Measurements from ENCODE around the gene ULK3. TPM values are rescaled to one million over a fixed set of nuclear protein-coding genes. Genes with fewer than 3 reads are reported as not detected.

Gene ULK3
- total and polyA plus RNA-seq, 9 donors = 17.4 to 45.7 (median 25.9) TPM

DNA sequence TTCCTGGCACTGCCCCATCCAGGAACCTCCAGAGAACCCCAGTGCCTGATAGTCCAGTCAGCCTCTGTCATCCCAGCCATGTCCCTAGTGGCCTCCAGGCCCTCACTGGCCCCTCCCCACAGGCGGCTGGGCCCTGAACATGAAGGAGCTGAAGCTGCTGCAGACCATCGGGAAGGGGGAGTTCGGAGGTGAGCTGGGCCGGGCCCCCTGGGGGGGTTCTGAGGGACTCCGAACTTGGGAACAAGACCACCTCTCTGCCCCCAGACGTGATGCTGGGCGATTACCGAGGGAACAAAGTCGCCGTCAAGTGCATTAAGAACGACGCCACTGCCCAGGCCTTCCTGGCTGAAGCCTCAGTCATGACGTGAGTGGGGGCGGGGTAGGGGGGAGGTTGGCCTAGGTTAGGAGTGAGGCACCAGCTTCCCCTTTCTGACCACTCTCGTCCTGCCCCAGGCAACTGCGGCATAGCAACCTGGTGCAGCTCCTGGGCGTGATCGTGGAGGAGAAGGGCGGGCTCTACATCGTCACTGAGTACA, 42.3 kb downstream of the ULK3 start:
- no peaks in the 10 kb centered on the region for H3K4me1 ChIP-seq (ENCODE audit: insufficient read depth)
- no peaks in the 10 kb centered on the region for H3K27me3 ChIP-seq
- no peak overlapping the region for H3K4me3 ChIP-seq
- WGBS, 3 donors = 84 to 87% (median 85%) methylated on average over 19 to 20 of the region's 20 CpGs
- no peaks in the 10 kb centered on the region for H3K9me3 ChIP-seq
- no peak overlapping the region for H3K27ac ChIP-seq
- H3K36me3 ChIP-seq = no peaks in the 10 kb centered on the region
- intact Hi-C loops (cut with DNase I) = no loop called here
- no peak for DNase-seq
- no peak for TF ChIP-seq EP300 (IDR thresholded peaks at IDR 0.05)
- TF ChIP-seq POLR2A (IDR thresholded peaks at IDR 0.05) = no peak
- TF ChIP-seq, protein P1, sequence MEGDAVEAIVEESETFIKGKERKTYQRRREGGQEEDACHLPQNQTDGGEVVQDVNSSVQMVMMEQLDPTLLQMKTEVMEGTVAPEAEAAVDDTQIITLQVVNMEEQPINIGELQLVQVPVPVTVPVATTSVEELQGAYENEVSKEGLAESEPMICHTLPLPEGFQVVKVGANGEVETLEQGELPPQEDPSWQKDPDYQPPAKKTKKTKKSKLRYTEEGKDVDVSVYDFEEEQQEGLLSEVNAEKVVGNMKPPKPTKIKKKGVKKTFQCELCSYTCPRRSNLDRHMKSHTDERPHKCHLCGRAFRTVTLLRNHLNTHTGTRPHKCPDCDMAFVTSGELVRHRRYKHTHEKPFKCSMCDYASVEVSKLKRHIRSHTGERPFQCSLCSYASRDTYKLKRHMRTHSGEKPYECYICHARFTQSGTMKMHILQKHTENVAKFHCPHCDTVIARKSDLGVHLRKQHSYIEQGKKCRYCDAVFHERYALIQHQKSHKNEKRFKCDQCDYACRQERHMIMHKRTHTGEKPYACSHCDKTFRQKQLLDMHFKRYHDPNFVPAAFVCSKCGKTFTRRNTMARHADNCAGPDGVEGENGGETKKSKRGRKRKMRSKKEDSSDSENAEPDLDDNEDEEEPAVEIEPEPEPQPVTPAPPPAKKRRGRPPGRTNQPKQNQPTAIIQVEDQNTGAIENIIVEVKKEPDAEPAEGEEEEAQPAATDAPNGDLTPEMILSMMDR (IDR thresholded peaks at IDR 0.05) = no peak

DNA sequence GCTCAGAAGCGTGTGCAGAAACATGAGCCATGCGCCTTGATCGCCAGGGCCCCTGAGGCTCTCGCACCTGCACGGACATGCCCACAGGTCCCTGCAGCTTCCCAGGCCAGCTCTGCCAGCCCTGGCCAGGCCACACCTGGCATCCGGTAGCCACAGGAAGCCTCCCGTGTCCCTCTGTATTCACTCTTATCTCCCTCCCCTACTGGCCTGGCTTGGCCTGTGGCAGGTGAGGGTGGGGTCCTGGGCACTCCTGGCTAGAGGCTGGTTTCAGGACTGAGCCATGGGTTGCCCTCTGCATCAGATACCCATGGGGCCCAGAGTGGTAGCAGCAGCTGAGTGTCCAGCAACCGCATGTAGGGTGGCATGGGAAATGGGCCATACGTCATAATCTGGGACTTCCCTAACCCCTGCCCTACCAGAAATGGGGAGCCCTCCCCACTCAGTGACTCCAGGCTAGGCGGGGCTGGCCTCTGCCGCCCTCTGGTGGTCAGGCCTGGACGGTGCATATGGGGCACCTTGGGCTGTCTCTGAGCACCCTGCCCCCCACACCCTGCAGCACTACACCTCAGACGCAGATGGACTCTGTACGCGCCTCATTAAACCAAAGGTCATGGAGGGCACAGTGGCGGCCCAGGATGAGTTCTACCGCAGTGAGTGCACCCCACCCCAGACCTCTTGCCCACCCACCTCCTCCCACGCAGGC, 42.9 kb downstream of the ULK3 start:
- H3K4me3 ChIP-seq = no peak overlapping the region
- TF ChIP-seq POLR2A (IDR thresholded peaks at IDR 0.05) (no peak), EP300 (IDR thresholded peaks at IDR 0.05) (no peak)
- TF ChIP-seq, protein P1 (IDR thresholded peaks at IDR 0.05) = peak; percentile 60 to 68 (median 68)
- intact Hi-C loops (cut with DNase I) = no loop called here
- H3K27ac ChIP-seq = no peak overlapping the region
- H3K27me3 ChIP-seq = no peaks in the 10 kb centered on the region
- DNase-seq = peak in 4 of 5 donors; percentile 59 to 75 (median 66)
- H3K9me3 ChIP-seq = no peaks in the 10 kb centered on the region
- no peaks in the 10 kb centered on the region for H3K4me1 ChIP-seq (ENCODE audit: insufficient read depth)
- no peaks in the 10 kb centered on the region for H3K36me3 ChIP-seq
- WGBS, 3 donors = 66 to 68% (median 66%) methylated on average over 14 to 18 of the region's 18 CpGs

DNA sequence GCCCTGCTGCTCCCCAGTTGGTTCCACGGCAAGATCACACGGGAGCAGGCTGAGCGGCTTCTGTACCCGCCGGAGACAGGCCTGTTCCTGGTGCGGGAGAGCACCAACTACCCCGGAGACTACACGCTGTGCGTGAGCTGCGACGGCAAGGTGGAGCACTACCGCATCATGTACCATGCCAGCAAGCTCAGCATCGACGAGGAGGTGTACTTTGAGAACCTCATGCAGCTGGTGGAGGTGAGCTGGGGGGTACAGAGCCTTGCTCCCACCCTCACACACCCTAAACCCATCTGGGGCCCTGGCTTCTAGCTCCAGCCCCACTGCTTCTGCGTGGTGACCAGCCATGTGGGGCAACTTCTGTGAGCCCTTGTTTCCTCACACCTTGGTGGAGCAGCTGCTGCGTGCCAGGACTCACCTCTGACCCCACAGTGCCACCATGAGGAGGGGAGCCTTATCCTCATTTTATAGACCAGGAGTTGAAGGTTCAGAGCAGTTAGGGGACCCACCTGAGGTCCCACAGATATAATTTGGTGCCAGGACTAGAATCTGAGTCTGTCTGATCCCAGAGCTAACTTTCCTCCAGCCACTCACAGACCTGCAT, 43.6 kb downstream of the ULK3 start:
- WGBS, 3 donors = 81 to 87% (median 84%) methylated on average over 15 to 16 of the region's 16 CpGs

DNA sequence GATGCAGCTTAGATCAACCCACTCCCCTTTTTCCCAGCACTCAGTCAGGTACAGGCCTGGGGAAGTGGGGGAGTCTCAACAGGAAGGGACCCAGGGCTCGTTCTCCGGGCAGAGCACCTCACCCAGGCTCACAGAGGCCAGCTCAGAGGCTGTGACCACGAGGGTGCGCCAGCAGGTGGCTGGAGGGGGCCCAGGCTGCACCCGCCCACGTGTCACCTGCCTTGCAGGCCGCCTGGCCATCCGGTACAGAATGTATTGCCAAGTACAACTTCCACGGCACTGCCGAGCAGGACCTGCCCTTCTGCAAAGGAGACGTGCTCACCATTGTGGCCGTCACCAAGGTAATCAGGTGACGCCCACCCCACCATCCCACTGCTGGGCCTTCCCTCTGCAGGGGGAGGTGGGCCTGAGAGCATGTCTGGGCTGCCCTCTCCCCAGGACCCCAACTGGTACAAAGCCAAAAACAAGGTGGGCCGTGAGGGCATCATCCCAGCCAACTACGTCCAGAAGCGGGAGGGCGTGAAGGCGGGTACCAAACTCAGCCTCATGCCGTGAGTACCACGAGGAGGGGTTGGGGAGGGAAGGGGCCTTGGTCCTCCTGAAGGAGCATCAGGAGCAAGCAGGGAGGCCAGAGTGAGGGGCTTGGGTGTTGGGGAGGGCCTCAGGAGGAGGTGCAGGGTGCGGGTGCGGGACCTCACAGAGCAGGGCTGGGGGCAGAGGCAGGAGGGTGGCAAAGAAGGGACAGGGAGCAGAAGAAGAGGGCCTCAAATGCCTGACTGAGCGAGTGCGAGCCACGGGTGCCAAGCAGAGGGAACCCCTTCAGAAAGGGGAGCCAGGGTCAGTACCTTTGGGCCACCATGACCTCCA, 44.3 kb downstream of the ULK3 start:
- Histone ChIP-seq H3K36me3 (no peaks in the 10 kb centered on the region), H3K9me3 (no peaks in the 10 kb centered on the region), H3K4me1 (ENCODE audit: insufficient read depth) (no peaks in the 10 kb centered on the region), H3K4me3 (no peak overlapping the region), H3K27me3 (no peaks in the 10 kb centered on the region), H3K27ac (no peak overlapping the region)
- TF ChIP-seq, protein P1 (IDR thresholded peaks at IDR 0.05) = no peak
- no peak for TF ChIP-seq POLR2A (IDR thresholded peaks at IDR 0.05)
- TF ChIP-seq EP300 (IDR thresholded peaks at IDR 0.05) = no peak
- no peak for DNase-seq
- WGBS, 3 donors = 83 to 86% (median 85%) methylated on average over 17 to 25 of the region's 25 CpGs
- intact Hi-C loops (cut with DNase I) = no loop called here

More for the DNA sequence above, 43.6 kb downstream of the ULK3 start:
- Histone ChIP-seq H3K4me1 (ENCODE audit: insufficient read depth) (no peaks in the 10 kb centered on the region), H3K4me3 (no peak overlapping the region), H3K27ac (no peak overlapping the region), H3K27me3 (no peaks in the 10 kb centered on the region), H3K36me3 (no peaks in the 10 kb centered on the region), H3K9me3 (no peaks in the 10 kb centered on the region)
- intact Hi-C loops (cut with DNase I) = no loop called here
- TF ChIP-seq POLR2A (IDR thresholded peaks at IDR 0.05) (no peak), EP300 (IDR thresholded peaks at IDR 0.05) (no peak)
- TF ChIP-seq, protein P1 (IDR thresholded peaks at IDR 0.05) = no peak
- no peak for DNase-seq
